Mesenchymal stem cell (in vitro differentiated cells and primary cell): Measurements from ENCODE around the gene PTEN.
"Not testable (repeated sequence)": the region's sequence is repeated elsewhere in the genome, so short reads cannot be mapped to it uniquely, and the experiment has no call there.

Experiments used
- DNase-seq: peaks from one replicate; pipeline ENCODE4 v3.0.0-alpha.2; 2013
- H2AFZ ChIP-seq: one replicate; pipeline ENCODE4 v1.6.1; 2013; ENCODE audit warnings: low read depth, mild to moderate bottlenecking, control low read depth, inconsistent platforms, low read length, moderate library complexity
- H2AK5ac ChIP-seq: 2 replicates; pipeline ENCODE4 v1.6.1; 2013; ENCODE audit warnings: low read length, moderate library complexity, mild to moderate bottlenecking, inconsistent platforms; ENCODE audit not compliant: severe bottlenecking
- H2BK120ac ChIP-seq: one replicate; pipeline ENCODE4 v1.6.1; 2013; ENCODE audit warnings: low read depth, mild to moderate bottlenecking, inconsistent platforms, low read length, moderate library complexity
- H2BK12ac ChIP-seq, 2 experiments: one replicate each; pipeline ENCODE4 v1.6.1; 2013; ENCODE audit warnings: inconsistent platforms in 2 of 2, low read length in 2 of 2, mild to moderate bottlenecking in 2 of 2, moderate library complexity in 2 of 2, control low read depth in 1 of 2
- H2BK15ac ChIP-seq: one replicate; pipeline ENCODE4 v1.6.1; 2013; ENCODE audit warnings: mild to moderate bottlenecking, low read depth, inconsistent platforms; ENCODE audit not compliant: poor library complexity, severe bottlenecking
- H2BK5ac ChIP-seq: 2 replicates; pipeline ENCODE4 v1.6.1; 2013; ENCODE audit warnings: low read depth, mild to moderate bottlenecking, low read length, control low read depth, inconsistent platforms; ENCODE audit not compliant: poor library complexity, severe bottlenecking
- H3K14ac ChIP-seq, 2 experiments: one replicate each; pipeline ENCODE4 v1.6.1; 2013; ENCODE audit warnings: inconsistent platforms in 2 of 2, low read length in 2 of 2, control low read depth in 1 of 2, mild to moderate bottlenecking in 1 of 2, moderate library complexity in 1 of 2
- H3K18ac ChIP-seq, 2 experiments: one replicate each; pipeline ENCODE4 v1.6.1; 2013; ENCODE audit warnings: inconsistent platforms in 2 of 2, low read length in 2 of 2, control low read depth in 1 of 2, low read depth in 1 of 2, mild to moderate bottlenecking in 1 of 2
- H3K23ac ChIP-seq, 2 experiments: one replicate each; pipeline ENCODE4 v1.6.1; 2013; ENCODE audit warnings: inconsistent platforms in 2 of 2, low read length in 2 of 2, mild to moderate bottlenecking in 2 of 2, moderate library complexity in 2 of 2, control low read depth in 1 of 2
- H3K27ac ChIP-seq: 2 replicates; pipeline ENCODE4 v1.5.1; 2013; ENCODE audit warnings: mild to moderate bottlenecking, moderate library complexity, low read length, control low read depth, inconsistent platforms; ENCODE audit not compliant: poor library complexity, severe bottlenecking
- H3K27me3 ChIP-seq, 2 experiments: 2 replicates each; pipeline versions ENCODE4 v1.6.1 to v1.7.0; 2013; ENCODE audit warnings: low read length in 2 of 2, mild to moderate bottlenecking in 2 of 2, moderate library complexity in 2 of 2, control low read depth in 1 of 2, inconsistent platforms in 1 of 2; ENCODE audit not compliant: control insufficient read depth in 1 of 2, insufficient read depth in 1 of 2
- H3K36me3 ChIP-seq, 2 experiments: 2 replicates each; pipeline versions ENCODE4 v1.6.1 to v1.7.0; 2013; ENCODE audit warnings: low read length in 2 of 2, control low read depth in 1 of 2, inconsistent platforms in 1 of 2, low read depth in 1 of 2, mild to moderate bottlenecking in 1 of 2; ENCODE audit not compliant: insufficient read depth in 2 of 2, control insufficient read depth in 1 of 2
- H3K4ac ChIP-seq, 2 experiments: one replicate each; pipeline ENCODE4 v1.6.1; 2013; ENCODE audit warnings: inconsistent platforms in 2 of 2, low read length in 2 of 2, mild to moderate bottlenecking in 2 of 2, moderate library complexity in 2 of 2, control low read depth in 1 of 2, low read depth in 1 of 2
- H3K4me1 ChIP-seq: 2 replicates; pipeline ENCODE4 v1.6.1; 2013; ENCODE audit warnings: low read depth, low read length, control low read depth; ENCODE audit not compliant: control insufficient read depth, insufficient read depth
- H3K4me2 ChIP-seq: 2 replicates; pipeline ENCODE4 v1.6.1; 2013; ENCODE audit warnings: low read length, mild to moderate bottlenecking, inconsistent platforms; ENCODE audit not compliant: poor library complexity, severe bottlenecking
- H3K4me3 ChIP-seq, 2 experiments: 2 replicates each; pipeline versions ENCODE4 v1.5.1 to v1.7.0; 2013; ENCODE audit warnings: low read length in 2 of 2, mild to moderate bottlenecking in 2 of 2, control low read depth in 1 of 2, low read depth in 1 of 2; ENCODE audit not compliant: insufficient read depth in 1 of 2
- H3K79me1 ChIP-seq: replicated peaks from 2 replicates; pipeline ENCODE4 v1.6.1; 2013; ENCODE audit warnings: mild to moderate bottlenecking, control low read depth, low read length, inconsistent platforms; ENCODE audit not compliant: poor library complexity, severe bottlenecking
- H3K9ac ChIP-seq: 2 replicates; pipeline ENCODE4 v1.7.0; 2013; ENCODE audit warnings: mild to moderate bottlenecking, low read length, moderate library complexity
- H3K9me3 ChIP-seq: 2 replicates; pipeline ENCODE4 v1.7.0; 2013; ENCODE audit warnings: mild to moderate bottlenecking, low read length; ENCODE audit not compliant: control insufficient read depth
- H4K8ac ChIP-seq: one replicate; pipeline ENCODE4 v1.6.1; 2013; ENCODE audit warnings: inconsistent platforms, mild to moderate bottlenecking, low read length, moderate library complexity
- H4K91ac ChIP-seq: one replicate; pipeline ENCODE4 v1.6.1; 2013; ENCODE audit warnings: mild to moderate bottlenecking, low read length, inconsistent platforms
- whole genome bisulfite sequencing: methylation state at CpG from one replicate; pipeline ENCODE4 v1.1.7; 2013; ENCODE audit warnings: mixed read lengths; 5-methylcytosine and 5-hydroxymethylcytosine counted together

Gene PTEN

GRCh38 chr10:87850742-87851205, 12.7 kb upstream of the PTEN start:
- Histone ChIP-seq H2BK15ac (no peak overlapping the region), H2AFZ (no peak overlapping the region), H3K4me1 (no peaks in the 10 kb centered on the region), H3K4ac (no peak overlapping the region), H2AK5ac (no peak overlapping the region), H2BK5ac (no peak overlapping the region), H3K9ac (peak overlapping the region; percentile 26), H4K8ac (no peak overlapping the region), H3K4me2 (no peak overlapping the region), H4K91ac (no peak overlapping the region), H2BK120ac (no peak overlapping the region), H3K18ac (no peak overlapping the region), H3K36me3 (no peaks in the 10 kb centered on the region), H3K27me3 (no peaks in the 10 kb centered on the region), H3K9me3 (no peaks in the 10 kb centered on the region), H3K4me3 (no peak overlapping the region), H3K14ac (no peak overlapping the region), H2BK12ac (no peak overlapping the region), H3K27ac (no peak overlapping the region), H3K79me1 (no peaks in the 10 kb centered on the region), H3K23ac (peak overlapping the region in 1 of 2 experiments; percentile 50)
- peak; percentile 73 for DNase-seq
- WGBS: 31% methylated on average over 3 of the region's 5 CpGs

DNA sequence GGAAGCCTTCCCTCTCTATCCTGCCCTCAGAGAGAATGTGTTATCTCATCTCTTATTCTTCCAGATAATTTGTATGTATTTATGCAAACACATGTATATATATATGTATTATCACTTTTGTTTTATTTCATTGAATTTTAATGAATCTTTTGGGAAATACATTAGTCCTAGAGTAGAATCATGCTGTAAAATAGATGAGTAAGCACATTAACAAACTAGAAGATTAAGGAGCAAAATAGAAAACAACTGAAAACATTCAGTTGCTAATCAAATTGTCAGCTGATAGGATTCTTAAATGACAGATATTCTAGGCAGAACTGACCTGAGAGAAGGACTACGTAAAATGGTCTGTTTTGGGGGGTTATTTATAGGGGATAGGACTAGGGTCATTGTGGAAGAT, 11.3 kb upstream of the PTEN start:
- no peaks in the 10 kb centered on the region for H3K27me3 ChIP-seq
- H2BK120ac ChIP-seq: no peak overlapping the region
- no peak for DNase-seq
- WGBS: no CpG with 5 or more reads among the region's 1 CpG
- no peaks in the 10 kb centered on the region for H3K4me1 ChIP-seq
- no peak overlapping the region for H3K23ac ChIP-seq
- H3K27ac ChIP-seq: no peak overlapping the region
- H3K9me3 ChIP-seq: no peaks in the 10 kb centered on the region
- H4K91ac ChIP-seq: no peak overlapping the region
- H3K9ac ChIP-seq: no peak overlapping the region
- H2BK12ac ChIP-seq: no peak overlapping the region
- H2AFZ ChIP-seq: no peak overlapping the region
- H2BK15ac ChIP-seq: no peak overlapping the region
- H3K79me1 ChIP-seq: no peaks in the 10 kb centered on the region
- no peak overlapping the region for H3K4me3 ChIP-seq
- H3K4ac ChIP-seq: no peak overlapping the region
- H2AK5ac ChIP-seq: no peak overlapping the region
- H4K8ac ChIP-seq: no peak overlapping the region
- H3K18ac ChIP-seq: no peak overlapping the region
- H3K36me3 ChIP-seq: no peaks in the 10 kb centered on the region
- no peak overlapping the region for H3K4me2 ChIP-seq
- no peak overlapping the region for H3K14ac ChIP-seq
- no peak overlapping the region for H2BK5ac ChIP-seq

GRCh38 chr10:87855247-87855646, 8.2 kb upstream of the PTEN start:
- 100% methylated on average over 3 of the region's 5 CpGs for WGBS
- H2BK5ac ChIP-seq: not testable (repeated sequence)

DNA sequence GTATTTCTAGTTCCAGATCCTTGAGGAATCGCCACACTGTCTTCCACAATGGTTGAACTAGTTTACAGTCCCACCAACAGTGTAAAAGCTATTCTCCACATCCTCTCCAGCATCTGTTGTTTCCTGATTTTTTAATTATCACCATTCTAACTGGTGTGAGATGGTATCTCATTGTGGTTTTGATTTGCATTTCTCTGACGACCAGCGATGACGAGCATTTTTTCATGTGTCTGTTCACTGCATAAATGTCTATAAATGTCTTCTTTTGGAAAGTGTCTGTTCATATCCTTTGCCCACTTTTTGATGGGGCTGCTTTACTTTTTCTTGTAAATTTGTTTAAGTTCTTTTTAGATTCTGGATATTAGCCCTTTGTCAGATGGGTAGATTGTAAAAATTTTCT, 7.8 kb upstream of the PTEN start:
- H3K4me1 ChIP-seq, H4K8ac ChIP-seq, H3K27me3 ChIP-seq, H3K9ac ChIP-seq, H3K4me2 ChIP-seq, H3K4me3 ChIP-seq, H2AFZ ChIP-seq, H2BK5ac ChIP-seq, H3K36me3 ChIP-seq, H3K9me3 ChIP-seq, H2BK12ac ChIP-seq, H3K18ac ChIP-seq, H3K14ac ChIP-seq, H3K27ac ChIP-seq, H2AK5ac ChIP-seq, H2BK120ac ChIP-seq, DNase-seq, H3K79me1 ChIP-seq, H2BK15ac ChIP-seq, H3K23ac ChIP-seq, H3K4ac ChIP-seq, H4K91ac ChIP-seq: not testable (repeated sequence)
- WGBS: 100% methylated on average over 3 of the region's 4 CpGs

More at GRCh38 chr10:87855247-87855646, 8.2 kb upstream of the PTEN start:
- not testable (repeated sequence) for H3K9me3 ChIP-seq, H4K91ac ChIP-seq, H3K79me1 ChIP-seq, H3K27me3 ChIP-seq, DNase-seq, H3K4me2 ChIP-seq, H3K23ac ChIP-seq, H2BK15ac ChIP-seq, H3K4ac ChIP-seq, H4K8ac ChIP-seq, H3K14ac ChIP-seq, H2AFZ ChIP-seq, H2BK12ac ChIP-seq, H3K4me3 ChIP-seq, H3K4me1 ChIP-seq, H3K9ac ChIP-seq, H3K27ac ChIP-seq, H2AK5ac ChIP-seq, H3K36me3 ChIP-seq, H3K18ac ChIP-seq, H2BK120ac ChIP-seq
